Right atrium auricular region (tissue), 2 donors: ENCODE results near the gene ADIG. TPM values are rescaled to one million over a fixed set of nuclear protein-coding genes. Genes with fewer than 3 reads are reported as not detected.

Experiments used
- DNase-seq: peaks from one replicate; pipeline ENCODE4 v3.0.0-alpha.2; 2019; ENCODE audit warnings: low spot score
- H3K27ac ChIP-seq, 2 donors: fragments of 200-600 bp; sonication (generic); 1 replicate in 1 of 2; 2 replicates in 1 of 2; pipeline ENCODE4 v1.5.1; 2016 to 2019
- H3K27me3 ChIP-seq, 2 donors: fragments of 200-600 bp; sonication (generic); one replicate each; pipeline versions ENCODE4 v1.5.1 to v1.6.0; 2017 to 2019
- H3K36me3 ChIP-seq: fragments of 200-600 bp; sonication (generic); one replicate; pipeline ENCODE4 v1.5.1; 2016
- H3K4me1 ChIP-seq, 2 donors: fragments of 200-600 bp; sonication (generic); one replicate each; pipeline versions ENCODE4 v1.5.1 to v1.6.0; 2017 to 2019
- H3K4me3 ChIP-seq, 2 donors: fragments of 200-600 bp; sonication (generic); 1 replicate in 1 of 2; 2 replicates in 1 of 2; pipeline ENCODE4 v1.5.1; 2017 to 2019; ENCODE audit warnings: mild to moderate bottlenecking in 1 of 2, moderate library complexity in 1 of 2
- H3K9me3 ChIP-seq, 2 donors: fragments of 200-600 bp; sonication (generic); one replicate each; pipeline ENCODE4 v1.5.1; 2019
- total RNA-seq, 2 donors: library from RNA; depleted of rRNA; stranded (reverse); fragments of >200 nt; gene quantifications; one replicate each; pipeline ENCODE4 v1.1.0, GENCODE V29; 2016
- TF ChIP-seq, protein P1 (sequence below), 2 donors: fragments of 200-600 bp; sonication (generic); IDR thresholded peaks; one replicate each; pipeline ENCODE4 v1.5.1; 2019; ENCODE audit warnings: antibody characterized with exemption in 2 of 2

Gene ADIG
- total RNA-seq, 2 donors from 2014 or later, result not detected

DNA sequence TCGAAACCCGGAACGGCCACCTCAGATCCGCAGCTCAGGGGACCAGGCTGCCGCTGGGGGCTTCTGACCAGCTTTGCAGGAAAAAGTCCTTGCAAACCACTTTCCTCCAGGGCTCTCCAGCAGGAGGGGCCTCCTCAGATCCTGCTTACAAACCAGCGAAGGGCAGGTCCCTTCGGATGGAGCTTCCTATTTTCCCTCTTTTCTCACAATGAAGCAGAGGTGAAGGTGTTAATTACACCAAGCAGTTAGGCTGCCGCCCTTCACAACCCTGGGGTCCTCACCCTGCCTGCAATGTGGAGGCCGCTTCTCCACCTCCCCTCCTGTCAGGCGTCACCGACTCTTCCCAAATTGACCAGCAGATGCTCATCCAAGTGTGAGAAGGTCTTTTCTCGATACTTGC is 26.4 kb downstream of the ADIG start:
- Histone ChIP-seq H3K9me3 (no peaks in the 10 kb centered on the region), H3K36me3 (no peaks in the 10 kb centered on the region), H3K27me3 (no peaks in the 10 kb centered on the region), H3K4me1 (no peaks in the 10 kb centered on the region), H3K4me3 (no peak overlapping the region), H3K27ac (no peak overlapping the region)
- TF ChIP-seq, protein P1, sequence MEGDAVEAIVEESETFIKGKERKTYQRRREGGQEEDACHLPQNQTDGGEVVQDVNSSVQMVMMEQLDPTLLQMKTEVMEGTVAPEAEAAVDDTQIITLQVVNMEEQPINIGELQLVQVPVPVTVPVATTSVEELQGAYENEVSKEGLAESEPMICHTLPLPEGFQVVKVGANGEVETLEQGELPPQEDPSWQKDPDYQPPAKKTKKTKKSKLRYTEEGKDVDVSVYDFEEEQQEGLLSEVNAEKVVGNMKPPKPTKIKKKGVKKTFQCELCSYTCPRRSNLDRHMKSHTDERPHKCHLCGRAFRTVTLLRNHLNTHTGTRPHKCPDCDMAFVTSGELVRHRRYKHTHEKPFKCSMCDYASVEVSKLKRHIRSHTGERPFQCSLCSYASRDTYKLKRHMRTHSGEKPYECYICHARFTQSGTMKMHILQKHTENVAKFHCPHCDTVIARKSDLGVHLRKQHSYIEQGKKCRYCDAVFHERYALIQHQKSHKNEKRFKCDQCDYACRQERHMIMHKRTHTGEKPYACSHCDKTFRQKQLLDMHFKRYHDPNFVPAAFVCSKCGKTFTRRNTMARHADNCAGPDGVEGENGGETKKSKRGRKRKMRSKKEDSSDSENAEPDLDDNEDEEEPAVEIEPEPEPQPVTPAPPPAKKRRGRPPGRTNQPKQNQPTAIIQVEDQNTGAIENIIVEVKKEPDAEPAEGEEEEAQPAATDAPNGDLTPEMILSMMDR (IDR thresholded peaks at IDR 0.05), result no peak
- DNase-seq, result no peak

DNA sequence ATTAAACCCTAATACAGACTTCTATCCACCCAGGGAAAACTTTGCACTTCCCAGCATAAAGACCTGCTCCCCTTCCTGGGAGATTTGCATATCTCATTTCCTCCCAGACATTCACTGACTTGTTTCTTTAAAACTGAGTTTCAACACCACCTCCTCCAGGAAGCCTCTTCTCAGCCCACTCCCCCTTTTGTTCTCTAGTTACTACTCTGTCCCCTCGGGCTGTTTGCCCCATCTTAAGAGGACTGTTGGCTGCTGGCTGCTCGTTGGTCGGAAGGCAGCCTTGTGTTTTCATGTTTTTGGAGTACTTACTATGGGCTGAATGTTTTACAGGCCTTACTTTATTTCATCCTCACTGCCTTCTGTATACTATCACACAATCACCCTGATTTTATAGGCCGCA is 27.2 kb downstream of the ADIG start:
- H3K27me3 ChIP-seq, result no peaks in the 10 kb centered on the region

DNA sequence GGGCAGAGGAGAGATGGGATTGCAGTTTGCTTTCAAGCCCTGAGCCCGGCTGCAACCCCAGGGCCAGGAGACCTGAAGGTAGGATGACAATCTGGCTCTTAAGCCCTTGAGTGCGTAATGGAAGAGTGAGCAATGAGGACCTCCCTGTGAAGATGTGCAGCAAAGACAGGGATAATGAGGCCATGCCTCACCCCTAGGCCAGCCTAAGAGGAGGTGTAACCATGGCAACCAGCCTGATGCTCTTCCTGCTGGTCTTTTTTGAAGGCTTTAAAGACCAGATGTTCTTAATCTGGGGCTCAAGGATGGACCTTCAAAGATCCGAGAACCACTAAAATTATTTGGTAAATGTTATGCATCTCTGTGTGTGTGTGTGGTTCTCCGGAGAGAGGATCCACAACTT is 28.8 kb downstream of the ADIG start:
- Histone ChIP-seq H3K4me3 (no peak overlapping the region), H3K9me3 (no peaks in the 10 kb centered on the region), H3K27ac (no peak overlapping the region), H3K27me3 (no peaks in the 10 kb centered on the region), H3K4me1 (no peaks in the 10 kb centered on the region), H3K36me3 (no peaks in the 10 kb centered on the region)
- DNase-seq, result no peak
- TF ChIP-seq, protein P1 (IDR thresholded peaks at IDR 0.05), result no peak

More for the DNA sequence above, 27.2 kb downstream of the ADIG start:
- Histone ChIP-seq H3K36me3 (no peaks in the 10 kb centered on the region), H3K9me3 (no peaks in the 10 kb centered on the region), H3K4me1 (no peaks in the 10 kb centered on the region), H3K27ac (no peak overlapping the region), H3K4me3 (no peak overlapping the region)
- no peak for DNase-seq
- TF ChIP-seq, protein P1 (IDR thresholded peaks at IDR 0.05), result no peak

DNA sequence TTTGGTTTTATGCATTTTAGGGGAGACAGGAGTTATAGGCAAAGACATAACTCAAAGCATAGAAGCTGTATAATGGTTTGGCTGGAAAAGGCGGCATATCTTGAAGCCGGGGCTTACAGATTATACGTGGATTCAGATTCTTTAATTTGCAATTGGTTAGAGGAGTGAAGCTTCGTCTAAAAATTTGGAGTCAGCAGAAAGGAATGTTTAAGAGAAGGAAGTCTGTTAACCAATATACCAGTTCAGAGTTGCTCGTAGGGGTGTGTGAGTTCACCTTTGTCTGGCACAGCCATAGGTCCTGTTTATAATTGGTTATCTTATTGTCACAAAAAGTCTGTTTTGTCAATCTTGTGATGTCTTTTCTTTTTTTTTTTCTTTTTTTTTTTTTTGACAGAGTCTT is 29.5 kb downstream of the ADIG start:
- Histone ChIP-seq H3K4me3 (no peak overlapping the region), H3K27ac (no peak overlapping the region), H3K27me3 (no peaks in the 10 kb centered on the region), H3K9me3 (no peaks in the 10 kb centered on the region), H3K36me3 (no peaks in the 10 kb centered on the region), H3K4me1 (no peaks in the 10 kb centered on the region)
- TF ChIP-seq, protein P1 (IDR thresholded peaks at IDR 0.05), result no peak
- no peak for DNase-seq

DNA sequence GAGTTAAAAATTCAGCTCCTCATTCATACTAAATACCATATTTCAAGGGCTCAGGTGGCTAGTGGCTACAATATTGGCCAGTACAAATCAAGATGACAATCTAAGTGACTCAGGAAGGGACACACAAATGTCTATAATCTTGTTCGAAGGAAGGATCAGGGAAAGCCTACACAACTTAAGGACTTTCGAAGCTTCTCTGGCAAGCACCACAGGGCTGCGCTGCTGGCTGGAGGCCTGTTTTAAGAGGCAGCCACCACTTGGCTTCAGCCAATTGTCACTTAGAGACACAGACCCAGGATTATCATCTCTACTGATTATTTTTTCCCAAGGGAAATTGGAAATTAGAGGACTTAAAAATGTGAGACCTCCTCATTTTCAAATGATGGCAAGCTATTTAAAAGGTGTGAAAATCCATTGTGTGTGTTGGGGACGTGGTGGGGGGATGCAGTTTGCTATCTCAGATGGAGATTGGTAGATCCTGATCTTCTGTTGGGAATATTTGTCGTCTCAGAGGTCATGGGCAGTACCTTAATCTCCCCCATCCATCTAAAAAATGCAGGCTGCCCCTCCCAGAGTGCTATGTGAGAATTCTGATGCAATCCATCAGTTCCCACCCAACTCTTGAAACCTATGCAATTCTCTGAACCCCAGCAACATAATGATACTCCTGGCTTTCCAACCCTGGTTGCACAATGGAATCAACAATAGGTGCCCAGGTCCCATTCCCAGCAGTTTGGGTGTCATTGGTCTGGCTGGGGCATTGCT is 31.9 kb downstream of the ADIG start:
- no peaks in the 10 kb centered on the region for H3K4me1 ChIP-seq
- no peaks in the 10 kb centered on the region for H3K9me3 ChIP-seq
- no peak overlapping the region for H3K27ac ChIP-seq
- TF ChIP-seq, protein P1 (IDR thresholded peaks at IDR 0.05), result no peak
- no peak for DNase-seq
- H3K36me3 ChIP-seq, result no peaks in the 10 kb centered on the region
- no peaks in the 10 kb centered on the region for H3K27me3 ChIP-seq
- no peak overlapping the region for H3K4me3 ChIP-seq

DNA sequence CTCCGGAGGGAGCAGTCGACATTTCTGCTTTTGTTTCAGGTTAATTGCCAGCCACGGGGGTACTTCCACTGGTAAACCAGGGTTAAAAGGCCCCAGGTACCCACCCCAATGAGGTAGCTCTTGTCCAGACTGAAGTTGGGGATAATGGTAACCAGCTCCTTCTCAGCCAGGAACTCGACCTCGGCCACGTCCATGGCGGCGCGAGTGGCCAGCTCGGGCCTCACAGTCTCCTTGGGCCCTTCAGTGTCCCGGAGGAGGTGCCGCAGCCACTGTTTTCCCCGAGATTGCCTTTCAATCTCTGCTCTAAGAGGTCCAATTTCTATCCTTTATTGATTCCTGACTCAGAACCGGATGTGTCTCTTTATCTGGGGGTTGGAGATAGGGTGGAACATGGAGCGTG is 34.3 kb downstream of the ADIG start:
- no peaks in the 10 kb centered on the region for H3K9me3 ChIP-seq
- H3K27ac ChIP-seq, result no peak overlapping the region
- no peak overlapping the region for H3K4me3 ChIP-seq
- no peak for DNase-seq
- no peaks in the 10 kb centered on the region for H3K36me3 ChIP-seq
- no peaks in the 10 kb centered on the region for H3K27me3 ChIP-seq
- TF ChIP-seq, protein P1 (IDR thresholded peaks at IDR 0.05), result no peak
- H3K4me1 ChIP-seq, result no peaks in the 10 kb centered on the region
